Mammary epithelial cell (primary cell): ENCODE data around the gene GJA5.

ENCODE experiments used
- EZH2 ChIP-seq: IDR thresholded peaks from 2 replicates; pipeline ENCODE4 v1.6.1; 2012; ENCODE audit warnings: low read length, inconsistent platforms, borderline replicate concordance
- TF ChIP-seq, protein P1 (sequence below), 2 donors: IDR thresholded peaks in 1 of 2; conservative IDR thresholded peaks in 1 of 2; 2 replicates each; pipeline ENCODE4 v1.5.1; 2011 to 2012; ENCODE audit warnings: inconsistent platforms in 2 of 2, low read length in 2 of 2, mild to moderate bottlenecking in 2 of 2, control low read depth in 1 of 2, low read depth in 1 of 2; ENCODE audit not compliant: insufficient read depth in 1 of 2; ENCODE audit errors: extremely low read depth in 1 of 2

DNA sequence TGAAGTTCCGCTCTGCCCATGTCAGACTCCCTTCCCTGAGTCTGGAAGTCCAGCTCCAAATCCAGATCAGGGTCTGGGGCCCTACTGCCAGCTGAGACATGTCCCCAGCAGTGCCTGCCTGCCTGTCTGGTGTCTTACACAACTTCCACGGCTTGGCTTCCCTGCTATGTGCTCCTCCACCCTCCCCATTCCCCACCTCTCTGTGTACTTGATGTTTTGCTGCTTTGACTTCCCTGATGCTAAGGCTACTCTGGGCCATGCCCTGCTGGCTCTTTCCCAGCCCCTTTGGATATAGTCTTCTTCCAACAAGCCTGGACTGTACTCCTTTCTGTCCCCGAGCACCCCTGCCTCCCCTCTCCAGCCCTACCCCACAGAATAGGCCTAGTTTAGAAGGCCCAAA, 7.3 kb downstream of the GJA5 start:
- TF ChIP-seq, protein P1, sequence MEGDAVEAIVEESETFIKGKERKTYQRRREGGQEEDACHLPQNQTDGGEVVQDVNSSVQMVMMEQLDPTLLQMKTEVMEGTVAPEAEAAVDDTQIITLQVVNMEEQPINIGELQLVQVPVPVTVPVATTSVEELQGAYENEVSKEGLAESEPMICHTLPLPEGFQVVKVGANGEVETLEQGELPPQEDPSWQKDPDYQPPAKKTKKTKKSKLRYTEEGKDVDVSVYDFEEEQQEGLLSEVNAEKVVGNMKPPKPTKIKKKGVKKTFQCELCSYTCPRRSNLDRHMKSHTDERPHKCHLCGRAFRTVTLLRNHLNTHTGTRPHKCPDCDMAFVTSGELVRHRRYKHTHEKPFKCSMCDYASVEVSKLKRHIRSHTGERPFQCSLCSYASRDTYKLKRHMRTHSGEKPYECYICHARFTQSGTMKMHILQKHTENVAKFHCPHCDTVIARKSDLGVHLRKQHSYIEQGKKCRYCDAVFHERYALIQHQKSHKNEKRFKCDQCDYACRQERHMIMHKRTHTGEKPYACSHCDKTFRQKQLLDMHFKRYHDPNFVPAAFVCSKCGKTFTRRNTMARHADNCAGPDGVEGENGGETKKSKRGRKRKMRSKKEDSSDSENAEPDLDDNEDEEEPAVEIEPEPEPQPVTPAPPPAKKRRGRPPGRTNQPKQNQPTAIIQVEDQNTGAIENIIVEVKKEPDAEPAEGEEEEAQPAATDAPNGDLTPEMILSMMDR (conservative IDR thresholded peaks at IDR 0.05 in 1 of 2, IDR thresholded peaks at IDR 0.05 in 1 of 2; ENCODE audit: extremely low read depth in 1 of 2, insufficient read depth in 1 of 2, low read depth in 1 of 2, low read length in 2 of 2): no peak
- TF ChIP-seq EZH2: no peak
